ENCODE data around the gene ARHGEF3.

The ARHGEF3 gene

DNA sequence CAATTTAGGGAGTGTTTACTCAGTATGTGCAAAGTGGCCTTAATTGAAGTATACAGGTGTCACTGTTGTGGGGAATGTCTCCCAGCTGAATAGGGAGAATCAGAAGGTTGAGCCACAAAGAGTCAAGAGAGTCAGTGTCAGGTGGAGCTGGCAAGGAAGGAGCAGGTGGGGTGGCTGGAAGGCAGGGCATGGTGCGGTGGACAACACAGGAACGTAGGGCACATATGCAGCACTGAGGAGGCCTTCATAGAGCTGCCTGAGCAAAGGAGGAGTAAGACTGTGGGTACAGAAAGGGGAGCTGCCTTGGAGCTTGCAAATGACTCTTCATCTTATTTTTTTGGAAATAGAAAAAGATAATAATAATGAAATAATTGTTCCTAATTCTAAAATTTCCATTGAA, 20.0 kb downstream of the ARHGEF3 start:
- ChIA-PET CTCF (interaction anchor here (1.5 to 7.7 kb wide), 3 partner anchors 17 to 214 kb away, joined by 3 to 87 read pairs (median 4); partner anchors contain the start of gene ARHGEF3), POLR2A (no interaction called here)
- TF ChIP-seq, protein P1, sequence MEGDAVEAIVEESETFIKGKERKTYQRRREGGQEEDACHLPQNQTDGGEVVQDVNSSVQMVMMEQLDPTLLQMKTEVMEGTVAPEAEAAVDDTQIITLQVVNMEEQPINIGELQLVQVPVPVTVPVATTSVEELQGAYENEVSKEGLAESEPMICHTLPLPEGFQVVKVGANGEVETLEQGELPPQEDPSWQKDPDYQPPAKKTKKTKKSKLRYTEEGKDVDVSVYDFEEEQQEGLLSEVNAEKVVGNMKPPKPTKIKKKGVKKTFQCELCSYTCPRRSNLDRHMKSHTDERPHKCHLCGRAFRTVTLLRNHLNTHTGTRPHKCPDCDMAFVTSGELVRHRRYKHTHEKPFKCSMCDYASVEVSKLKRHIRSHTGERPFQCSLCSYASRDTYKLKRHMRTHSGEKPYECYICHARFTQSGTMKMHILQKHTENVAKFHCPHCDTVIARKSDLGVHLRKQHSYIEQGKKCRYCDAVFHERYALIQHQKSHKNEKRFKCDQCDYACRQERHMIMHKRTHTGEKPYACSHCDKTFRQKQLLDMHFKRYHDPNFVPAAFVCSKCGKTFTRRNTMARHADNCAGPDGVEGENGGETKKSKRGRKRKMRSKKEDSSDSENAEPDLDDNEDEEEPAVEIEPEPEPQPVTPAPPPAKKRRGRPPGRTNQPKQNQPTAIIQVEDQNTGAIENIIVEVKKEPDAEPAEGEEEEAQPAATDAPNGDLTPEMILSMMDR (IDR thresholded peaks at IDR 0.05; ENCODE audit: insufficient read depth, low read length, missing control alignments): no peak
- no peak overlapping the region for H3K4me3 ChIP-seq (ENCODE audit: low read depth, low read length)
- DNase-seq (ENCODE audit: low read depth, low spot score): no peak

DNA sequence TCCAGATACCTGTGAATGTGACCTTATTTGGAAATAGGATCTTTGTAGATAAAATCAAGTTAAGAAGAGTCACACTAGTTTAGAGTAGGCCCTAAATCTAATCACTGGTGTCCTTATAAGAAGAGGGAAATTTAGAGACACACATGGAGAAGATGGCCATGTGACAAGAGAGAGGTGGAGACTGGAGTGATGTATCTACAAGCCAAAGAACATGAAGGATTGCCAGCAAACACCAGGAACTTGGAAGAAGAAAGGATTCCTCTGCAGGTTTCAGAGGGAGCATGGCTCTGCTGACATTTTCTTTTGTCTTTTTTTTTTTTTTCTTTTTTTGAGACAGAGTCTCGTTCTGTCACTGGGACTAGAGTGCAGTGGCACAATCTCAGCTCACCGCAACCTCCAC, 20.8 kb downstream of the ARHGEF3 start:
- no peak for DNase-seq (ENCODE audit: low read depth, low spot score)
- ChIA-PET CTCF (interaction anchor here (0.8 to 7.7 kb wide), 2 partner anchors 18 to 207 kb away, joined by 3 to 87 read pairs; partner anchors contain the start of gene ARHGEF3), POLR2A (no interaction called here)
- H3K4me3 ChIP-seq (ENCODE audit: low read depth, low read length): no peak overlapping the region
- TF ChIP-seq, protein P1 (IDR thresholded peaks at IDR 0.05; ENCODE audit: insufficient read depth, low read length, missing control alignments): no peak

DNA sequence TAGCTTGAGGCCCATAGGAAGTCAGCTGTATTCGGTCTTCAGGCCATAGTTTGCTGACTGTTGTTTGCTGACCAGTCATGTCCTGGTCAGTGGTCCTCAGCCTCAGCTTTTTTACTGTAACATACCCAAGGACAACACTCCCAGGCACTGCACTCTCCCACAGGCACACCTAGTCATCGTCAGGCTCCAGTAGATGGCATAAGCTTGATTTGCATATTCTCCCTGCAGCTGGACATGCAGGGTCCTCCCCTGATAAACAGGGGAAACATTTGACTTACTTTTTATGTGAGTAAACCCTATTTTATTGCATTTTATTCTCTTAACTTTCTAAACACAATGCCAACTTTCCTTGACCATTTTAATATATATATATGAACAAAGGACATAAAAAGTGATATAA, 22.9 kb downstream of the ARHGEF3 start:
- DNase-seq (ENCODE audit: low read depth, low spot score): no peak
- ChIA-PET POLR2A (no interaction called here), CTCF (interaction anchor here (1.6 to 2.1 kb wide), 2 partner anchors 22 to 210 kb away, joined by 5 to 6 read pairs; partner anchors contain the start of gene ARHGEF3)
- H3K4me3 ChIP-seq (ENCODE audit: low read depth, low read length): no peak overlapping the region
- TF ChIP-seq, protein P1 (IDR thresholded peaks at IDR 0.05; ENCODE audit: insufficient read depth, low read length, missing control alignments): no peak

DNA sequence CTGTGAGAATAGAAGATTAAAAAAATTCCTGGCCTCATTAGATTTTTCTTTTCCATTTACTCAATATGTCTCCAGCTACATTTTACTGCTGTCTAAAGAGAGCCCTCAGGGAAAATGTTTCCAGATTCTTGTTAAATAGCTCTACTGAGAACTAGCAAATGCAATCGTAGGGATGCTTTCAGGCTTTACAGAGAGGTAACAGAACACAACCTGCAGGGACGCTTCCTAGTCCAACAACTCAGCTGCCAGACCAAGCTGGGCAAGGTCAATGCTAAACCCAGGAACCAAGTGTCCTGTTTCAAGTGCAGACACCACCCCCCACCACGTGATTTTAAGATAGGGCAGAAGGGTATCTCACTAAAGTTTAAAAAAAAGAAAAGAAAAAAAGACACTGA, 25.2 kb downstream of the ARHGEF3 start:
- no peak for DNase-seq (ENCODE audit: low read depth, low spot score)
- ChIA-PET CTCF (interaction anchor here (1.2 to 3.0 kb wide), 2 partner anchors 24 to 212 kb away, joined by 3 to 14 read pairs; partner anchors contain the start of gene ARHGEF3), POLR2A (no interaction called here)
- TF ChIP-seq, protein P1 (IDR thresholded peaks at IDR 0.05; ENCODE audit: insufficient read depth, low read length, missing control alignments): no peak
- no peak overlapping the region for H3K4me3 ChIP-seq (ENCODE audit: low read depth, low read length)

DNA sequence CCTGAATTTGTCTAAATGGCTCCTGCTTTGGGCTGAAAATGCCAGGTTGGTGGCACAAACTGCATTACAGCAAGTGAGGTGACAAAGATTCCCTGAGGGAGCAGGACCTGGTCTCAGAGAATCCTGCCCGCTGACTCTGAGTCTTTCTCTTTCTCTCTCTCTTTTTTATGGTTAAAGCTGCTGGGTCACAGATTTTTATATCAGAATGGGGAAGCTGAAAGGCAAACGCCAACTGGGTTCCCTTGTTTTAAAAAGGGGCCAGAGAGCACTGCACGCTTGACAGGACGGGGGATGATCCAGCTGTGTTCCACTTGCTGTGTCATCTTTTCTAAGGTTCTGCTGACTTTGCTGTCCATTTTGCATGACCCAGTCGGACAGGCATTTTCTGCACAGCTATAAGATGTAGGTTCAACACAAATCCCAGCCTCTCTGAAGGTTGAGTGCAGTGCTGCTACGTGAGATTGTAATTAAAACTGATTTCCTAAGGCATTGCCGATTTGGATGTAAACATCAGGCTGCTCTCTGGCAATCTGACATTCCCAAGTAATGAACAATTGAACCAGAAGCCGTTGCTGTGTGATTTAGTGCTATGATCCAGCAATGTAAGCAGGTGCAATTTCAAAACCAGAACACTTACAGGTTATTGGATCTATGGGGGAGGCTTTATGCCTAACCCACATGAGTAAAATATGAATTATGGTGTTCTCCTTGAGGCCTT, 25.8 kb downstream of the ARHGEF3 start:
- CTCF ChIA-PET: interaction anchor here (1.2 to 3.0 kb wide), 2 partner anchors 25 to 213 kb away, joined by 3 to 14 read pairs; partner anchors contain the start of gene ARHGEF3
- TF ChIP-seq, protein P1 (IDR thresholded peaks at IDR 0.05; ENCODE audit: insufficient read depth, low read length, missing control alignments): no peak
- POLR2A ChIA-PET: no interaction called here

DNA sequence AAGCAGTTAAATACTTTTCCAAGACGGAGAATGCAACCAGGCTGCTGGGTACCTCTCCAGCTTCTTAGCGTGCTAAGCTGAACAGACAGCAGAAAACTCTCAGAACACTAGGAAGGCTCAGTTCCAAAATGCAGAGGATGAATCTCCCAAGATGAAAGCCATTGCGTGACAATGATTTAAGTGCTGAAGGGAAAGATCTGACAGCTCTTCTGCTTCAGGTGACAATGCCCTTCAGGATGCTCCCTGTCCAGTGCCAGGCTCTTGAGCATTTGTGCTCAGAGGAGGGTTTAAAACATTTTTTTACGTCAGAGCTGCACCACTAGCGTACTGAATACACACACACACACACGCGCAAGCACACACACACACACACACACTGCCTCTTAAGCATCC, 26.3 kb downstream of the ARHGEF3 start:
- TF ChIP-seq, protein P1 (IDR thresholded peaks at IDR 0.05; ENCODE audit: insufficient read depth, low read length, missing control alignments): no peak
- ChIA-PET POLR2A (no interaction called here), CTCF (interaction anchor here (0.9 to 3.0 kb wide), 2 partner anchors 14 to 25 kb away, joined by 3 to 14 read pairs; partner anchors contain the start of gene ARHGEF3)
- DNase-seq (ENCODE audit: low read depth, low spot score): no peak
- no peak overlapping the region for H3K4me3 ChIP-seq (ENCODE audit: low read depth, low read length)

More for the DNA sequence above, 25.8 kb downstream of the ARHGEF3 start:
- H3K4me3 ChIP-seq (ENCODE audit: low read depth, low read length): no peak overlapping the region
- no peak for DNase-seq (ENCODE audit: low read depth, low spot score)

All from AG04449 (cell line).